HG02588 (cell line): ENCODE data around the gene CABLES2.

Experiments
- ATAC-seq: cut with Tn5 transposase; IDR thresholded peaks from one replicate; pipeline ENCODE4 v1.9.1; 2021; ENCODE audit warnings: mild to moderate bottlenecking, moderate library complexity; ENCODE audit not compliant: unreplicated experiment

Gene CABLES2

DNA sequence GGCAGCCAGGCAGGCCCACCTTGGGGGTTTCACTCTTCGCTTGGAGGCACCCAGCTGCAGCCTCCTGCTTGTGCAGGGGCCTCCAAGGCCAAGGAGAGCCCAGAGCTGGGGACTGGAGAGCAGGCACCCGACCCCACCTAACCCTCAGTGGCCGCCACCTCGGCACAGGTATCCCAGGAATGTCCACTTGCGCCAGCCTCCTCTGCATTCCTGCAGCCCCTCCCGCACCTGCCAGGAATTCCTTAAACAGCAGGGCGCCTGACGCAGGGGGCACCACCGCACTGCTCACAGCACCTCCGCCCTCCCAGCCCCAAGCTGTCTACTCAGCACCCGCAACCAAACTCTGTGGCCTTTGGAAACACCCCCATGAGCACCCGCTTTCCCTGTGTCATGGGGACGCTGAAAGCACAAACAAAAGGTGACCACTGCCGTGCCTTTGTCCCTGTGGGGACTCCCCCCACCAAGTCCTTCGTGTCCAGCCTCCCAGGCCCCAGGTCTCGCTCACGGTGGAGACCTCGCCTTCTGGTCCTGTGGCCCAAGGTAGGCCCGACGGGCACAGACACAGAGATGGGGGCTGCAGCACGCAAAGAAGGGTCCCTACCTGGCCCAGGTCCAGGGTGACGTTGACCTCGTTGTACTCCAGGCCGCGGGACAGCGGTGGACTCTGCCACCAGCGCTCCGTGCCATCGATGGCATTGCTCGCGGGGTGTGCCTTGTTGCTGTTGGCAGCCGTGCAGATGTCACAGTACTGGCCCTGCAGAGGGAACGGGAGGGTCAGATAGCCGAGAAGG is 45.1 kb downstream of the CABLES2 start:
- ATAC-seq: no peak

DNA sequence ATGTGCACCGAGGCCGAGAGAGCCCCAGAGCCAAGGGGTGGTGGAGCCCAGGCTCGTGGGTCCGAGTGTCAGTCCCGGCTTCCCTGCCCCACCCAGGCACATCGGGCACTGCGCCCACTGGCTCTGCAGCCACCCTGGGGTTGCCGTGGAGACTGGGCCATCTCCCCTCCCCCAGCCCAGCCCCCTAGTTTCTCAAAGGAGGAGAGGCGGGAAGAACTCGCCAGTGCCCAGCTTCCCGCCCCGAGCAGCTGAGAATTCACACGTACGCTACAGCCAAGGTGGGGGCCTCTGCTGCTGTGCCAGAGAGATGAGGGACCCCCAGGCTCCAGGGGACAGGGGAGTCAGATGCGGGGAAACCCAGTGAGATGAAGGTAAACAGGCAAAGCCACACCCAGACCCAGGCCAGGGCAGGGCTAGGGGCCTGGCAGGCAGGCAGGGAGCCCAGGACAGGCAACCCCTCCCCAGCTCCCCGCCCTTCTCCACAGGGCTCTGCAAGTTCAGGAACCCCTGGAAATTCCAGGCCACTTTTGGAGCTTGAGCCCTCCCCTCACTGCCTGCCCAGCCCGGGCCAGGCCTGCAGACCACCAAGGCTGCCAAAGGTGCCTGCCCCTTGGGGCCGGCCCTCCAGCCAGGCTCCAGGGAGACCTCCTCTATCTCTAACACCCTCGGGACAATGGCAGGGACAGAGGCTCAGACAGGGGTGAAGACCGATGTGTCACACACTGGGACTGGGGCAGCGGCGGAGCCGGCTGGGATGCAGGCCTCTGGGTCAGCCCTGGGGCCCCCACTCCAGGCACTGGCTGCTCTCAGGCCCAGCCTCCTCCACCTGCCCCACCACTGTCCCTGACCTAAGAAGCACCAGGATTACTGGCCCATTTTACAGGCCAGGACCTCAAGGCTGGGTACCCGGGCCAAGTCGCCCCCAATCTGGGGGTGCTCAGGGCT is 46.0 kb downstream of the CABLES2 start:
- no peak for ATAC-seq

- ATAC-seq: no peak
Measured at GRCh38 chr20:62359491-62360121, 47.5 kb downstream of the CABLES2 start.

DNA sequence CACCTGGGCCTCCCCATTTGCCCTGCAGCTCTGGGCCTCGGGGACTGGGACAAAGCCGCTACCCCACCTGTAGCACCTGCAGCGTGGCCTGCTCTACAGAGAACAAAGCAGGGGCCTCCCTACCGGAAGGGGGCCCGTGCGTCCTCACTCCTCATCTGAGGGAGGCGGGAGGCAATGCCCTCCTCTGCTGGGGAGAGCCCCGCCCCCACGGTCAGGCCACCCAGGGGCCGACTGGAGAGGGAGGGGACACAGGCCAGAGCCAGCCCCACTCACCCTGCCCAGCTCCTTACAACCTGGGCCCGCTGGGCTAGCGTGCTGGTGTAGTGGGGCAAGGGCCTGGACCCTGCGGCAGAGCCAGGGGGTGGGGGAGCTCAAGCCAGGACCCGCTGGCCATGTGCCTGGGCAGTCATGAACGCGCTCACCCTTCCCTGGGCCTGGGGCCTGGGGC is 48.0 kb downstream of the CABLES2 start:
- no peak for ATAC-seq

GRCh38 chr20:62358171-62359042 is 48.7 kb downstream of the CABLES2 start:
- ATAC-seq: no peak

GRCh38 chr20:62357681-62358080 is 49.4 kb downstream of the CABLES2 start:
- no peak for ATAC-seq

GRCh38 chr20:62357187-62357667 is 49.9 kb downstream of the CABLES2 start:
- no peak for ATAC-seq

GRCh38 chr20:62356589-62357186 is 50.4 kb downstream of the CABLES2 start:
- no peak for ATAC-seq

GRCh38 chr20:62355878-62356588 is 51.1 kb downstream of the CABLES2 start:
- ATAC-seq: no peak

DNA sequence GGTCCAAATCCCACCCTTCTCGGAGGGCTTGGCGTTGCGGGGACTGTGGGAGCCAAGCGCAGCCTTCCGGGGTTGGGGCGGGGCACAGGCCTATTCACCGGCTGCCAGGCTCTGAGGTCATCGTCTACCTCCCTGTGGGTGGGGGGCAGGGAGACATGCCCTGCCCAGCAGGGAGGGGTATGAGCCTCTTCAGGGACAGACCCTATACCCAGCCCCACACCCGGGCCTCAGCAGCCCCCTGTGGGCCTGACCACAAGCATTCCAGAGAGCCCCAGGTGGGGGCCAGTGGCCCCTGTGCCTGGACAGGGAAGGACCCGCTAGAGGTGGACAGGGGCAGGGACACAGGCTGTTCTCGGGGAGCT is 51.6 kb downstream of the CABLES2 start:
- ATAC-seq: no peak

DNA sequence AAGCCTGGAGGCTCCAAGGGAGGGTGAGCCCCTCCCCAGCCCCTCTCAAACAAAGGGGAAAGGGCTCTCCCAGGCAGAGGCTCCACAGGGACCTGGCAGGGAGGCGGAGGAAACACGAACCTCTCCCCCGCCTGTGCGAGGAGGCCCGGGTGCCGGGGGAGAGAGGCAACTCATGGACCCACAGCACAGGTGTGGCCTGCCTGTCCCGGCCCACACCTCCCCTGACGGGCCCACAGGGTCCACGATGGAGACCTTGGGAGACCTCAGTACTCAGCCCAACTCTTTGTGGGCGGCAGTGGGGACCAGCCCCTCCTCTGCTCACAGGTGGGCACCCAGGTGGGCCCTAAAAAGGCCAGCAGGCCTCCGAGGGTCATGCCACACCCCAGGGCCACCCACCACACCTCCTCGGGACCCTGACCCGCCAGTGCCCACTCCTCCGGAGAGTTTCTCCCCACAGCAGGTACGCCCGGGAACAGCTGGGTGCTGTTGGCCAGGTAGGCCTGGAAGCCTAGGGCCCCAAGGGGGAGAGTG is 52.2 kb downstream of the CABLES2 start:
- ATAC-seq: no peak

DNA sequence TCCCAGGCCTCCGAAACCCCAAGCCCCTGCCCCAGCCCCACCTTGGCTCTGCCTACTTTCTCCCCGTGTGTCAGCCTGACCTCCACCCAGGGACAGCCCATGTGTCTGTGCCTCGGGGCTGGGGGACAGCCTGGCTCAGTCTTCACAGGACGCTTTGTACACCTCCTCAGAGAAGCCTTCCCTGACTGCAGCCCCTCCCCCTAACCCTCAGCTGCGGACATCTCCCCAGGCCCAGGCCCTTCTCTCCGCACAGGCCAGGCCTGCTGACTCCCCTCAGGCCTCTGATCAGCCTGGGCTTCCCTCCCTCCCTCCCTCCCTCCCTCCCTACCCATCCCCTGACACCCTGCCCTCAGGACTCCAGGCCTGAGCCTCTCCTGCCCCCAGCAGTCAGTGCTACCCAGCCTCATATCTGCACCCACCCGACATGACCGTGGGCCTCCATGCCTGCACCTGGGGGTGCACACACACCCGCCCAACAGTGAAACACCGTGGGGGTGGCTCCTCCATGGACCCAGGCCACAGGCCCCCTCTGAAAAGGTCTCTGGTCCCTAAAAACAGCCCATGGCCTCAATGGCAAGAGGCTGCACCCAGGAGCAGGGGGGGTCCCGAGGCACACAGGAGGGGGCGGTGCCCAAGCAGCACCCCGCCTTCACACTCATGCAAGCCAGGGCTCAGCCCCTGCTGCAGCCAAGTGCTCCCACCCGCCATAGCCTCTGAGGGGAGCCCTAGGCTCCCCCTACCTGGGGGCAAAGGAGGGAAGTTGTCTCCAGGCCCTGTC is 52.9 kb downstream of the CABLES2 start:
- no peak for ATAC-seq

DNA sequence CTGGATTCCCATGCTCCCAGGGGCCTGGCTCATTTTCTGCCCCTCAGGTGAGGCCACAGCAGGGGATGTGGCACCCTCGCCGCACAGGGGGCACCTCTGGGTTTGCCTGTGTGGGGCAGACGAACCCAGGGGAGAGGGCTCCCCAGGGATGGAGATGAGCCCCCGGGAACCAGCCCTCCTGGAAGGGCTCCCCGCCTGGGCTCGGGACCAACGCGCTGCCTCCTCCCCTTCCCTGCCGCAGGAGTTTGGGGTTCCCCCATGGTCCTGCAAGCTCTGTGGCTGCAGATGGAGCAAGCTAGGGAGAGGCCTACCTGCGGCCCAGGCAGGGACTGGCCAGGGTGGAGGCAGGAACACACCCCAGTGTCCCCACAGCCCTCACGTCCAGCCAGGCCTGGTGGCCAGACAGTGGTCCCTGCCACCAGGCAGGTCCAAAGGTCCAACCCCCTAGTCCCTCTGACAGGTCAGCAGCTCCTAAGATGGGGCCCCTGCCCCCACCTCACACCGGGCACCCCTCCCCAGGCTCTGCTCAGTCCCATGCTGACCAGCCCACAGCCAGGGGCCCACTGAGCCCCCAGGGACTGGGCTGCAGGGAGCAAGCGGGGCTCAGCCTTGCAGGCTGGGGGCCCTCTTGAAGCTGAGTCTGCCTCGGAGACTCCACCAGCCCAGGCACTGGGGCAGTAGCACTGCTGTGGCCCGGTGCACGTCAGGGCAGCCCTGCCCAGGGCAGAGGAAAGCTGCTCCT is 53.6 kb downstream of the CABLES2 start:
- ATAC-seq: no peak

DNA sequence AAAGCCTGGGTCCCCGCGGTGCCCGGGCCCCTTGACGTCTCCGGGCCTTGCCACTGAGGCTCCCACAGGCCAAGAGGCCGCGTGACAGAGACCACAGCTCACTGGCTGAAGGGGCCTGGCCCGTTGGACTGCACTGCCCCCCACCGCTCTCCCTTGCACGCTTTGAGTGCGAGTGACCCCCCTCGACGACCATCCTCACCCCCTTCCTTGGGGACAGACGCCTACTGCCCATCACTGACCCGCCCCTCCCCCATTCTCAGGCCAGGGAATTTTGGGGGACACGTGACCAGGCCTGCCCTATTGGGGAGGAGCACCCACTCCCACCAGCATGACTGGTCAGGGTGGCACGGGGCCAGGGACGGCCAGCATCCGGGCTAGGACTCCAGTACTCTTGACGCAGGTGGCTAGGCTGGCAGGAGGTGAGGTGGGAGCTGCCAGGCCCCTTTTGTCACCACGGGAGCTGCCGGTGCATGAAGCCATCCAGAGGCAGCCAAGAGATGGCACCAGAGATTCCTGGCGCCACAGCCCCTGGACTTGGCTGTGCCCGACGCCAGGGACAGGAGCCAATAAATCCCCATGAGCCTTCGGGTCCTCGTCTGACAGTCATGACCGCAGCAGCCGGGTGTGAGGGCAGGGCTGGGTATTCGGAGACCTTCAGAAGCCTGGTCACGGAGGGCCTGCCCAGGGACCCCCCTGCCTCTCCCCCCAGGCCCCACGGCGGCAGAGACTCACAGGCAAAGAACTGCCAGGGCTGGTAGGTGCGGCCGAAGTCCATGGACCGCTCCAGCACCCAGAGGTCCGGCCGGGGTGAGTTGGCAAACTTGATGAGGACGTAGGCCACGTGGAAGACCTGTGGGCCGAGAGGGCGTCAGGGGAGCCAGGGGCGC is 54.4 kb downstream of the CABLES2 start:
- no peak for ATAC-seq

- no peak for ATAC-seq
Measured at GRCh38 chr20:62351469-62352401, 55.4 kb downstream of the CABLES2 start.
